ENCODE measurements around the gene DYNLT2. TPM values are rescaled to one million over a fixed set of nuclear protein-coding genes. Genes with fewer than 3 reads are reported as not detected.

The DYNLT2 gene
- total and polyA plus RNA-seq, 2 of the 13 experiments (the other 11 are each of a cell fraction or from before 2014, with no cell fraction given), result 2.1 to 4.3 TPM

- TF ChIP-seq ZNF18 (CRISPR knock-in tag; IDR thresholded peaks at IDR 0.05; ENCODE audit: insufficient replicate concordance) (peak; percentile 17), ZBTB38 (CRISPR knock-in tag; IDR thresholded peaks at IDR 0.05) (no peak), ISX (CRISPR knock-in tag; conservative IDR thresholded peaks at IDR 0.05) (no peak), IRF2 (CRISPR knock-in tag; IDR thresholded peaks at IDR 0.05) (peak; percentile 16; the same call in 1 of the 2 replicates), BATF2 (CRISPR knock-in tag; IDR thresholded peaks at IDR 0.05) (no peak), GRHL1 (CRISPR knock-in tag; conservative IDR thresholded peaks at IDR 0.05) (no peak), ZNF512 (CRISPR knock-in tag; IDR thresholded peaks at IDR 0.05) (no peak), RBFOX2 (IDR thresholded peaks at IDR 0.05; ENCODE audit: low read depth, low read length) (no peak), AKNA (CRISPR knock-in tag; IDR thresholded peaks at IDR 0.05; ENCODE audit: borderline replicate concordance) (no peak), FOSL2 (CRISPR knock-in tag; IDR thresholded peaks at IDR 0.05) (0 out of 2 replicates have a peak, but pooled peaks have one; percentile 22), ZBTB8A (CRISPR knock-in tag; IDR thresholded peaks at IDR 0.05; ENCODE audit: borderline replicate concordance, low read depth) (no peak), ZNF333 (CRISPR knock-in tag; IDR thresholded peaks at IDR 0.05; ENCODE audit: borderline replicate concordance) (no peak), SSRP1 (CRISPR knock-in tag; IDR thresholded peaks at IDR 0.05) (no peak), ZNF781 (CRISPR knock-in tag; IDR thresholded peaks at IDR 0.05; ENCODE audit: borderline replicate concordance, not compliant biosample characterization) (no peak), HDAC2 (CRISPR knock-in tag; IDR thresholded peaks at IDR 0.05) (peak; percentile 38), ZBTB14 (CRISPR knock-in tag; IDR thresholded peaks at IDR 0.05) (no peak; the same call in 1 of the 2 replicates)
Observed at GRCh38 chr6:169722362-169723199, 28.8 kb downstream of the DYNLT2 start (continued).

Measured in HepG2 (cell line).